CD4-positive, alpha-beta T cell (primary cell): Measurements from ENCODE around the gene MORN3. TPM values are rescaled to one million over a fixed set of nuclear protein-coding genes. Genes with fewer than 3 reads are reported as not detected.
A peak's percentile ranks its signal among the peaks of the same experiment; 100 is the strongest.
"Not testable (repeated sequence)": the region's sequence is repeated elsewhere in the genome, so short reads cannot be mapped to it uniquely, and the experiment has no call there.

ENCODE experiments used
- ATAC-seq: fragments of 200-7000 bp; cut with Tn5 transposase; one replicate; pipeline ENCODE4 v1.10.0; 2022; ENCODE audit warnings: mild to moderate bottlenecking; ENCODE audit not compliant: poor library complexity
- CTCF ChIA-PET: fragments of 350-600 bp; sonication (Branson Sonifier 250); formaldehyde crosslinking; loops from one replicate; lab custom pipeline; 2021; ENCODE audit warnings: antibody characterized with exemption, inconsistent platforms; lab: Charles Lee
- POLR2A ChIA-PET: fragments of 350-600 bp; sonication (Branson Sonifier 250); formaldehyde crosslinking; loops from one replicate; lab custom pipeline; 2021; ENCODE audit warnings: antibody characterized with exemption, inconsistent platforms; lab: Charles Lee
- DNase-seq, 14 experiments: peaks; one replicate each; pipeline ENCODE4 v3.0.0-alpha.2; 2013 to 2020; ENCODE audit warnings: mixed read lengths in 2 of 14
- H3K27ac ChIP-seq, 2 donors: one replicate each; pipeline versions ENCODE4 v1.5.1 to v1.7.0; 2013; ENCODE audit warnings: low read length in 2 of 2, low read depth in 1 of 2, mild to moderate bottlenecking in 1 of 2
- H3K27me3 ChIP-seq, 2 experiments: 1 replicate in 1 of 2; 2 replicates in 1 of 2; pipeline versions ENCODE4 v1.6.1 to v1.7.0; 2013; ENCODE audit warnings: low read length in 2 of 2, control low read depth in 1 of 2, mild to moderate bottlenecking in 1 of 2, moderate library complexity in 1 of 2; ENCODE audit not compliant: insufficient read depth in 2 of 2, control insufficient read depth in 1 of 2
- H3K36me3 ChIP-seq: one replicate; pipeline ENCODE4 v1.6.1; 2013; ENCODE audit warnings: low read length, control low read depth; ENCODE audit not compliant: insufficient read depth
- H3K4me1 ChIP-seq: one replicate; pipeline ENCODE4 v1.6.1; 2013; ENCODE audit warnings: low read length, control low read depth; ENCODE audit not compliant: insufficient read depth
- H3K4me3 ChIP-seq: one replicate; pipeline ENCODE4 v1.5.1; 2013; ENCODE audit warnings: mild to moderate bottlenecking, low read length, moderate library complexity
- H3K9me3 ChIP-seq, 2 experiments: 1 replicate in 1 of 2; 2 replicates in 1 of 2; pipeline versions ENCODE4 v1.6.1 to v1.7.0; 2013; ENCODE audit warnings: low read length in 2 of 2, mild to moderate bottlenecking in 2 of 2, control low read depth in 1 of 2, moderate library complexity in 1 of 2; ENCODE audit not compliant: control insufficient read depth in 1 of 2, insufficient read depth in 1 of 2
- H3K27ac Mint-ChIP-seq: one replicate; pipeline ENCODE4 v1.8.0; 2020; ENCODE audit warnings: mixed read lengths
- H3K27me3 Mint-ChIP-seq: one replicate; pipeline ENCODE4 v1.8.0; 2021; ENCODE audit warnings: mixed read lengths
- H3K36me3 Mint-ChIP-seq: one replicate; pipeline ENCODE4 v1.8.0; 2021; ENCODE audit warnings: low read depth, mixed read lengths
- H3K4me1 Mint-ChIP-seq: one replicate; pipeline ENCODE4 v1.8.0; 2021; ENCODE audit warnings: low read depth, mixed read lengths
- H3K4me3 Mint-ChIP-seq: one replicate; pipeline ENCODE4 v1.8.0; 2020; ENCODE audit warnings: mild to moderate bottlenecking, mixed read lengths
- H3K9me3 Mint-ChIP-seq: one replicate; pipeline ENCODE4 v1.8.0; 2020; ENCODE audit warnings: mixed read lengths
- intact Hi-C, 2 experiments: fragments of 100-400 bp; cut with DNase I in 1 of 2; cut with micrococcal nuclease in 1 of 2; formaldehyde crosslinking; loops; one replicate each; pipeline versions ENCODE4 v1.15.1 to v1.9.0; 2023 to 2025; cut with DNase I, micrococcal nuclease
- total RNA-seq, 174 experiments: library from RNA in 2 of 174; stranded (reverse) in 2 of 174; gene quantifications; one replicate each; pipeline ENCODE4 v1.2.3 and lab custom pipeline; 2021 to 2026
- TF ChIP-seq, protein P1 (sequence below): fragments of 200-600 bp; IDR thresholded peaks from one replicate; pipeline ENCODE4 v1.8.0; 2022; ENCODE audit warnings: antibody characterized with exemption, mild to moderate bottlenecking

The MORN3 gene
- total RNA-seq, 2 experiments from 2014 or later: 9.8 to 11.9 TPM

DNA sequence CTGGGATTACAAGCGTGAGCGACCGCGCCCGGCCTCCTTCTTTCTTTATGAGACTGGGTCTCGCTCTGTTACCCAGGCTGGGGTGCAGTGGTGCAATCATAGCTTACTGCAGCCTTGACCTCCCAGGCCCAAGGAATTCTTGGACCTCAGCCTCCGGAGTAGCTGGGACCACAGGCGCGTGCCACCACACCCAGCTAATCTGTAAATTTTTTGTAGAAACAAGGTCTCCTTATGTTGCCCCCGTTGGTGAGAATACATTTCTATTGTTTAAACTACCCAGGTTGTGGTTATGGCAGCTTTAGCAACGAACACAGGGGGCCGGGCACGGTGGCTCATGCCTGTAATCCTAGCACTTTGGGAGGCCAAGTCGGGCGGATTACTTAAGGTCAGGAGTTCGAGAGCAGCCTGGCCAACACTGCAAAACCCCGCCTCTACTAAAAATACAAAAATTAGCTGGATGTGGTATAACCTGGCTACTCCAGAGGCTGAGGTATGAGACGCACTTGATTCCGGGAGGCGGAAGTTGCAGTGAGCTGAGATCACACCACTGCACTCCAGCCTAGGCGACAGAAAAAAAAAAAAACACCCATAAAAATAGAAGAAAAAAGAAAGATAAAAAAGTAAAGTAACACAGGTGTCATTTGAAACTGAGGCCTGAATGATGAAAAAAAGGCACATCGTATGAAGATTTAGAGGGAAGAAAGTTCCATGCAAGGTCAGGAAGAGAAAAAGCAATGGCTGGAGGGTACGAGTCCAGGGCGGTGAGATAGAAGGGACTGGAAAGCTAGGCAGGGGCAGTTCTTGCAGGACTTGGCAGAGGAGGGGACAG, 42.1 kb upstream of the MORN3 start:
- ChIA-PET CTCF (interaction anchor here (1.0 to 3.2 kb wide), 10 partner anchors 14 to 177 kb away, joined by 3 to 21 read pairs (median 4); partner anchors contain the start of genes PSMD9 and RHOF), POLR2A (interaction anchor here (0.6 to 4.0 kb wide), 12 partner anchors 25 to 515 kb away, joined by 3 to 73 read pairs (median 6); partner anchors contain the start of genes DIABLO, PSMD9, RHOF and SETD1B)
- DNase-seq (peak in 6 of 14 experiments; percentile 12 to 69 (median 38)), ATAC-seq (peak; percentile 54)
- Histone ChIP-seq H3K27me3 (no peaks in the 10 kb centered on the region), H3K27ac (peak overlapping the region; percentile 40 to 54), H3K4me3 (peak overlapping the region; percentile 99), H3K9me3 (no peaks in the 10 kb centered on the region), H3K36me3 (no peaks in the 10 kb centered on the region), H3K4me1 (peaks cover 27% of the 10 kb centered on the region)
- intact Hi-C loops: loop anchor here (1.0 to 5.0 kb wide), 5 partner anchors 24 to 177 kb away; partner anchors contain the start of genes PSMD9 (in 2 of the 2) and RHOF (in 2 of the 2)
- TF ChIP-seq, protein P1, sequence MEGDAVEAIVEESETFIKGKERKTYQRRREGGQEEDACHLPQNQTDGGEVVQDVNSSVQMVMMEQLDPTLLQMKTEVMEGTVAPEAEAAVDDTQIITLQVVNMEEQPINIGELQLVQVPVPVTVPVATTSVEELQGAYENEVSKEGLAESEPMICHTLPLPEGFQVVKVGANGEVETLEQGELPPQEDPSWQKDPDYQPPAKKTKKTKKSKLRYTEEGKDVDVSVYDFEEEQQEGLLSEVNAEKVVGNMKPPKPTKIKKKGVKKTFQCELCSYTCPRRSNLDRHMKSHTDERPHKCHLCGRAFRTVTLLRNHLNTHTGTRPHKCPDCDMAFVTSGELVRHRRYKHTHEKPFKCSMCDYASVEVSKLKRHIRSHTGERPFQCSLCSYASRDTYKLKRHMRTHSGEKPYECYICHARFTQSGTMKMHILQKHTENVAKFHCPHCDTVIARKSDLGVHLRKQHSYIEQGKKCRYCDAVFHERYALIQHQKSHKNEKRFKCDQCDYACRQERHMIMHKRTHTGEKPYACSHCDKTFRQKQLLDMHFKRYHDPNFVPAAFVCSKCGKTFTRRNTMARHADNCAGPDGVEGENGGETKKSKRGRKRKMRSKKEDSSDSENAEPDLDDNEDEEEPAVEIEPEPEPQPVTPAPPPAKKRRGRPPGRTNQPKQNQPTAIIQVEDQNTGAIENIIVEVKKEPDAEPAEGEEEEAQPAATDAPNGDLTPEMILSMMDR: no peak
- H3K27ac Mint-ChIP-seq: peak overlapping the region; percentile 83
- H3K9me3 Mint-ChIP-seq: no peaks in the 10 kb centered on the region
- peaks cover 8% of the 10 kb centered on the region for H3K36me3 Mint-ChIP-seq
- no peaks in the 10 kb centered on the region for H3K27me3 Mint-ChIP-seq
- peak overlapping the region; percentile 90 for H3K4me3 Mint-ChIP-seq
- H3K4me1 Mint-ChIP-seq: peaks cover 19% of the 10 kb centered on the region

DNA sequence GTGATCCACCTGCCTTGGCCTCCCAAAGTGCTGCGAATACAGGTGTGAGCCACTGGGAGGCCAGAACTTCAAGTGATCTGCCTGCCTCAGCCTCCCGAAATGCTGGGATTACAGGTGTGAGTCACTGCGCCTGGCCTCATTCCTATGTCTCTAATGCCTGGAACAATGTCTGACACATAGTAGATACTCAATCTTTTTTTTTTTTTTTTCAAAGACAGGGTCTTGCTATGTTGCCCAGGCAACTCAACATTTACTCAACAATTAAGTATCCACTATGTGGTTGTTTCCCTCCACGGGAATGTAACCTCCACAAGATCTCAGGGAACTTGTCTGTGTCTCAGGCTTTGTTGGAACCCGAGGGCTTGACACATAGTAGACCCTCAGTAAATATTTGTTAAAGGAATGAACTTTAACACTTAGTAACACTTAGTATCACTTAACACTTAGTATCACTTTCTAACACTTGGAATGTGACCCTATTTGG, 40.1 kb upstream of the MORN3 start:
- no peak overlapping the region for H3K4me3 ChIP-seq
- no peak overlapping the region for H3K27ac ChIP-seq
- Mint-ChIP-seq H3K4me3 (no peak overlapping the region), H3K27ac (no peak overlapping the region), H3K36me3 (peaks cover 8% of the 10 kb centered on the region), H3K9me3 (no peaks in the 10 kb centered on the region), H3K4me1 (peaks cover 19% of the 10 kb centered on the region), H3K27me3 (no peaks in the 10 kb centered on the region)
- POLR2A ChIA-PET: interaction anchor here (1.0 to 3.7 kb wide), 2 partner anchors 84 to 130 kb away, joined by 3 to 73 read pairs; partner anchors contain the start of gene RHOF
- CTCF ChIA-PET: no interaction called here
- TF ChIP-seq, protein P1: no peak
- H3K4me1 ChIP-seq: peaks cover 27% of the 10 kb centered on the region
- peaks cover 0 to 4% of the 10 kb centered on the region in 2 experiments for H3K9me3 ChIP-seq
- no peaks in the 10 kb centered on the region for H3K36me3 ChIP-seq
- DNase-seq (no peak), ATAC-seq (no peak)
- H3K27me3 ChIP-seq: no peaks in the 10 kb centered on the region
- intact Hi-C loops: no loop called here

DNA sequence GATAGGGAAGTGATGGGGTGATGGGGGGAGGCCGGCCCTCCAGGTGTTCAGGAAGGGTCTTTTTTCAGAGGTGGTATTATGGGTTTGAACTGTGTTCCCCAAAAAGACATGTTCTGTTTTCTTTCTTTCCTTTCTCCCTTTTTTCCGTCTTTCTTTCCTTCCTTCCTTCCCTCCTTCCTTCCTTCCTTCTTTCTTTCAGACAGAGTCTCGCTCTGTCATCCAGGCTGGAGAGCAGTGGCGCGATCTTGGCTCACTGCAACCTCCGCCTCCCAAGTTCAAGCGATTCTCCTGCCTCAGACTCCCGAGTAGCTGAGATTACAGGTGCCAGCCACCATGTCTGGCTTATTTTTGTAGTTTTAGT, 39.6 kb upstream of the MORN3 start:
- peaks cover 26% of the 10 kb centered on the region for H3K4me1 ChIP-seq
- H3K9me3 ChIP-seq, CTCF ChIA-PET, H3K36me3 Mint-ChIP-seq, H3K4me3 ChIP-seq, H3K27ac Mint-ChIP-seq, H3K36me3 ChIP-seq, H3K4me3 Mint-ChIP-seq, H3K27me3 ChIP-seq, H3K27ac ChIP-seq, ATAC-seq, POLR2A ChIA-PET, intact Hi-C loops, H3K27me3 Mint-ChIP-seq, H3K9me3 Mint-ChIP-seq, DNase-seq: not testable (repeated sequence)
- peaks cover 19% of the 10 kb centered on the region for H3K4me1 Mint-ChIP-seq
